Ascending aorta (tissue), 2 donors: Measurements from ENCODE around the gene PRKCQ. TPM values are rescaled to one million over a fixed set of nuclear protein-coding genes. Genes with fewer than 3 reads are reported as not detected.

Source experiments
- DNase-seq, 2 donors: peaks; one replicate each; pipeline ENCODE4 v3.0.0-alpha.2; 2019; ENCODE audit warnings: low spot score in 2 of 2
- H3K27ac ChIP-seq, 2 donors: fragments of 200-600 bp; sonication (generic); one replicate each; pipeline ENCODE4 v1.5.1; 2016 to 2017; ENCODE audit warnings: mild to moderate bottlenecking in 1 of 2
- H3K27me3 ChIP-seq: fragments of 200-600 bp; sonication (generic); one replicate; pipeline ENCODE4 v1.5.1; 2017
- H3K36me3 ChIP-seq, 2 donors: fragments of 200-600 bp; sonication (generic); one replicate each; pipeline ENCODE4 v1.5.1; 2016
- H3K4me1 ChIP-seq, 2 donors: fragments of 200-600 bp; sonication (generic); one replicate each; pipeline ENCODE4 v1.5.1; 2016 to 2017; ENCODE audit warnings: mild to moderate bottlenecking in 1 of 2
- H3K4me3 ChIP-seq, 2 donors: fragments of 200-600 bp; sonication (generic); one replicate each; pipeline ENCODE4 v1.5.1; 2016 to 2017; ENCODE audit warnings: mild to moderate bottlenecking in 1 of 2
- H3K9me3 ChIP-seq, 2 donors: fragments of 200-600 bp; sonication (generic); one replicate each; pipeline ENCODE4 v1.5.1; 2016
- intact Hi-C: fragments of 100-400 bp; cut with DNase I; formaldehyde crosslinking; loops from one replicate; pipeline ENCODE4 v1.15.1; 2023
- total RNA-seq: library from RNA; depleted of rRNA; stranded (reverse); fragments of >200 nt; gene quantifications from one replicate; pipeline ENCODE4 v1.1.0, GENCODE V29; 2016
- TF ChIP-seq, protein P1 (sequence below), 3 experiments: fragments of 200-600 bp in 2 of 3; fragments of 450-650 bp in 1 of 3; sonication (generic) in 2 of 3; IDR thresholded peaks; one replicate each; pipeline ENCODE4 v1.5.1; 2016 to 2019; ENCODE audit warnings: antibody characterized with exemption in 3 of 3, mild to moderate bottlenecking in 1 of 3, moderate library complexity in 1 of 3

PRKCQ gene
- total RNA-seq, 1 donor from 2014 or later: not detected

DNA sequence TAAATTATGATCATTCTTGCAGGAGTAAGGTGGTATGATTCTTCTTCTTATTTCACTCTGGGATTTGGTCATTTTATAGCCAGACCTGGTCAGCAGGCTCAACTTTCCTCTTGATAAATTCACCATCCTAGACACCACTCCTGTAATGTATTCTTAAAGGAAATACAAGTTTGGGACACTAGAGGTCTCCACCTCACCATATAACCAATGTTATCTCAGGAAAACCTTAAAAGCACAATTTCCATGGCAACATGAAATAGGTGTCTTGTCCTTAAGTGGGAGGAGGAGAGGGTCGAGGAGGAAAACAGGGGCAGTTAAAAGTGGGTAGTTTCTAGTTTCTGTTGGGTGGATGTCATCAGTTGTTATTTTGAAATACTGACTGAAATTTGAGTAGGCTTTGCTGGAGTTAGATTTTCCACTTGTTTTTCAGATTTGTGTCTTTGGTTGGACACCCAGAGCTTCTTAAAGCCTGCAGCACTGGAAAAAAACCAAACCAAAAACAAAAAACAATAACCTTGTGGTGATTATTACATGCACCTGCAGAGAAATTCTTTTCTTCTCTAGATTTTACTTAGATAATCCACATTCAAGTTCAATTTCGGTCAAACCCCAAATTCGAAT lies 163.1 kb downstream of the PRKCQ start:
- Histone ChIP-seq H3K27me3 (no peaks in the 10 kb centered on the region), H3K27ac (no peak overlapping the region), H3K36me3 (no peaks in the 10 kb centered on the region), H3K4me3 (no peak overlapping the region), H3K9me3 (no peaks in the 10 kb centered on the region), H3K4me1 (no peaks in the 10 kb centered on the region)
- TF ChIP-seq, protein P1, sequence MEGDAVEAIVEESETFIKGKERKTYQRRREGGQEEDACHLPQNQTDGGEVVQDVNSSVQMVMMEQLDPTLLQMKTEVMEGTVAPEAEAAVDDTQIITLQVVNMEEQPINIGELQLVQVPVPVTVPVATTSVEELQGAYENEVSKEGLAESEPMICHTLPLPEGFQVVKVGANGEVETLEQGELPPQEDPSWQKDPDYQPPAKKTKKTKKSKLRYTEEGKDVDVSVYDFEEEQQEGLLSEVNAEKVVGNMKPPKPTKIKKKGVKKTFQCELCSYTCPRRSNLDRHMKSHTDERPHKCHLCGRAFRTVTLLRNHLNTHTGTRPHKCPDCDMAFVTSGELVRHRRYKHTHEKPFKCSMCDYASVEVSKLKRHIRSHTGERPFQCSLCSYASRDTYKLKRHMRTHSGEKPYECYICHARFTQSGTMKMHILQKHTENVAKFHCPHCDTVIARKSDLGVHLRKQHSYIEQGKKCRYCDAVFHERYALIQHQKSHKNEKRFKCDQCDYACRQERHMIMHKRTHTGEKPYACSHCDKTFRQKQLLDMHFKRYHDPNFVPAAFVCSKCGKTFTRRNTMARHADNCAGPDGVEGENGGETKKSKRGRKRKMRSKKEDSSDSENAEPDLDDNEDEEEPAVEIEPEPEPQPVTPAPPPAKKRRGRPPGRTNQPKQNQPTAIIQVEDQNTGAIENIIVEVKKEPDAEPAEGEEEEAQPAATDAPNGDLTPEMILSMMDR (IDR thresholded peaks at IDR 0.05): peak; percentile 33 to 59 (median 48)
- DNase-seq: no peak
- intact Hi-C loops: loop anchor here (2.0 kb wide), 1 partner anchor 262 kb away; no protein-coding TSS in a partner anchor

DNA sequence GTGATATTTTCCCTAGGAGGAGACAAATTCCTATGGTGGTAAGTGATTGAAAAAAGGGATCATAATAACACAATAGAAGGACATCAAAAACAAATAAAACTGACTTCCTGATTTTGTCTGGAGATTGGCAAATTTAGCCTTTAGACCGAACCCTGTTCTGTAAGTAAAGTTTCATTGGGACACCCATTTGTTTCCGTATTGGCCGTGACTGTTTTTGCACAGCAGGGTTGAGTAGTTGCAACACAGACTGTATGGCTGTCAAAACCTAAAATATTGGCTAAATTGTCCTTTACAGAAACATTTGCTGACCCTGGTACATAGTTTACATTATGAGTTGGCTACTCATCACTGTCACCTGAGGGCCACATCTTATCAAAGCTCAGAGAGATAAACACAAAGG lies 168.6 kb downstream of the PRKCQ start:
- Histone ChIP-seq H3K27me3 (no peaks in the 10 kb centered on the region), H3K27ac (no peak overlapping the region), H3K36me3 (no peaks in the 10 kb centered on the region), H3K9me3 (no peaks in the 10 kb centered on the region), H3K4me3 (no peak overlapping the region), H3K4me1 (peaks cover 0 to 4% of the 10 kb centered on the region in 2 donors)
- intact Hi-C loops: no loop called here
- DNase-seq: no peak
- TF ChIP-seq, protein P1 (IDR thresholded peaks at IDR 0.05): no peak

DNA sequence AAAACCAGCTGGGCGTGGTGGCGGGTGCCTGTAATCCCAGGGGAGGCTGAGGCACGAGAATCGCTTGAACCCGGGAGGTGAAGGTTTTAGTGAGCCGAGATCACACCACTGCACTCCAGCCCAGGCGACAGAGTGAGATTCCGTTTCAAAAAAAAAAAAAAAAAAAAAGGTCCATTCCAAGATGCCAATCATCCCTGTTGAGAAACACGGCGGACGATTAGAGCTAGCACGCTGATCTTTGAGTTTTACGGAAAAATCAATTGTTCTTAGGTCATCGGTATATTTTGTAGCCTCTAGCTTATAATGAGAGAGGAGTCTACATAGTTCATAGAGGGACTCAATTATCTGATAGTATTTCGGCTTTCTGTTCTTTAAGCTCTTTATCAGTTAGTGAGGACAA lies 169.2 kb downstream of the PRKCQ start:
- Histone ChIP-seq H3K9me3 (no peaks in the 10 kb centered on the region), H3K4me1 (peaks cover 0 to 4% of the 10 kb centered on the region in 2 donors), H3K27me3 (no peaks in the 10 kb centered on the region), H3K27ac (no peak overlapping the region), H3K4me3 (no peak overlapping the region), H3K36me3 (no peaks in the 10 kb centered on the region)
- no peak for DNase-seq
- TF ChIP-seq, protein P1 (IDR thresholded peaks at IDR 0.05): no peak
- intact Hi-C loops: no loop called here

DNA sequence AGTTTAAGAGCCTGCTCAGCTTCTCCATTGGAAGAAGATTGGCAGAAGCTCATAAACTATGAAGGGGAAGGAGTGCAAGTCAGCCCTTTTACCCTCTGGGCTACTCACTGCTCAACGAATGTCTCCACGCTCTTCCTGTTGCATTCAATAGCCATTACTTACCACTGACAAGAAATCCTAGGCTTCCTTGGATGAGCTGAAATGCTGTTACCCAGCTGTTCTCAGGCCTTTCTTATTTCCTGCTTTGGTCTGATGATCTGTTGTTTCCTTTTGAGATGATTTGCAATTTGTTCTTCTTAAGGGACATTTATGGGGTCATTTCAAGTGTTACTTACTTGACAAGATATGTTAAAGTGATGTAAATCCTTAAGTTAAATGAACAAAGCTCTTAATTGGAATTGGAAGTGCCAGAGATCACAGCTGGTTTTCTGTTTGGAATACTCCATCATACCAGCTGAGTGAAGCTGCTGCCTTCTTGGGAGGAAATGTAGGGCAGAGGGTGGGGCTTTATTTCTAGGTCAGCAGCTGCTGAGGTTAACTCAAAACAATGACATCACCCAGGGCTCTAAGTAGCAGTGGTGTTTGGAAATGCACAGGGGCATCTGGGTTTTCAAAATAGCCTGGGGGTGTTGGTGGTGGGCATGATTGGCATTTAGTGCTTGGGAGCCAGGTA lies 170.0 kb downstream of the PRKCQ start:
- H3K4me1 ChIP-seq: peaks cover 0 to 4% of the 10 kb centered on the region in 2 donors
- no peak for DNase-seq
- TF ChIP-seq, protein P1 (IDR thresholded peaks at IDR 0.05): no peak
- intact Hi-C loops: no loop called here
- no peaks in the 10 kb centered on the region for H3K36me3 ChIP-seq
- H3K27me3 ChIP-seq: no peaks in the 10 kb centered on the region
- H3K9me3 ChIP-seq: no peaks in the 10 kb centered on the region
- H3K27ac ChIP-seq: peak overlapping the region in 1 of 2 donors; percentile 51
- H3K4me3 ChIP-seq: no peak overlapping the region

DNA sequence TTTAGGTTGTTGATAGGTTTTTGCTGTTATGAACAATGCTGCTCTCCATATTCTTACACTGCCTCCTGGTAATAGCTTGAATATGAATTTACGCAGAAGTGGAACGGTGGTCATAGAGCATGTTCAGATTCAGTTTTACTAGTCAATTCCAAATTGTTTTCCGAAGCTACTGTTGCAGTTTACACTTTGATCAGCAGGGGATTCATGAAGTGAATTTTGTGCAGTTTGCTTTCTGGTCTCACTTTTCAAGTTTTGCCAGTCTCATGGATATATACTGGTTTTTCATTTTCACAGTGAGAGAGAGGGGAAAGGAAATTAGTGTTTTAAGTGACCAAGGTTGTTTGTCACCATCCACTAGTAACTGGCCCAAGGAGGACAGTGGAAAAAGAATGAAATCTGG lies 171.3 kb downstream of the PRKCQ start:
- TF ChIP-seq, protein P1 (IDR thresholded peaks at IDR 0.05): no peak
- Histone ChIP-seq H3K4me3 (no peak overlapping the region), H3K36me3 (no peaks in the 10 kb centered on the region), H3K27ac (no peak overlapping the region), H3K9me3 (no peaks in the 10 kb centered on the region), H3K27me3 (no peaks in the 10 kb centered on the region), H3K4me1 (peaks cover 0 to 4% of the 10 kb centered on the region in 2 donors)
- no peak for DNase-seq
- intact Hi-C loops: no loop called here
